ENCODE data around the gene OR4C13.
"Not testable (repeated sequence)": the region's sequence is repeated elsewhere in the genome, so short reads cannot be mapped to it uniquely, and the experiment has no call there.

Gene OR4C13

GRCh38 chr11:49952091-49952490, at the start of gene OR4C13:
OR4C13 (plus strand) TSS chr11:49952391; CDS start chr11:49952423, 32 bp downstream.
- DNase-seq (ENCODE audit: low read depth, low spot score) = no peak

GRCh38 chr11:49911516-49911915, 40.7 kb upstream of the OR4C13 start:
- DNase-seq (ENCODE audit: low read depth, low spot score) = not testable (repeated sequence)

- not testable (repeated sequence) for DNase-seq (ENCODE audit: low read depth, low spot score)
Observed at GRCh38 chr11:49948701-49949100, 3.5 kb upstream of the OR4C13 start.

GRCh38 chr11:49973439-49973838, 21.2 kb downstream of the OR4C13 start:
- not testable (repeated sequence) for DNase-seq (ENCODE audit: low read depth, low spot score)

- not testable (repeated sequence) for DNase-seq (ENCODE audit: low read depth, low spot score)
Observed at GRCh38 chr11:49982435-49982834, 30.2 kb downstream of the OR4C13 start, which contains the start of gene OR4C12. OR4C12 (minus strand) TSS chr11:49982535; CDS start chr11:49982501, 34 bp downstream.

- DNase-seq (ENCODE audit: low read depth, low spot score) = no peak
Observed at GRCh38 chr11:49995565-49995964, 43.4 kb downstream of the OR4C13 start.
